Heart left ventricle (tissue), 16 donors: ENCODE measurements around the gene EVL. TPM values are rescaled to one million over a fixed set of nuclear protein-coding genes. Genes with fewer than 3 reads are reported as not detected.

Experiments used
- ATAC-seq, 4 donors: fragments of 200-7000 bp; cut with Tn5 transposase; one replicate each; pipeline ENCODE4 v1.9.1; 2020 to 2022; ENCODE audit warnings: moderate library complexity in 4 of 4, mild to moderate bottlenecking in 3 of 4, moderate number of reproducible peaks in 1 of 4
- DNase-seq, 5 donors: peaks; one replicate each; pipeline ENCODE4 v3.0.0-alpha.2; 2020
- H3K27ac ChIP-seq, 12 donors: fragments of 200-600 bp; sonication (generic) in 4 of 12; one replicate each; pipeline versions ENCODE4 v1.5.0 to v1.8.0; 2016 to 2022; ENCODE audit warnings: mild to moderate bottlenecking in 2 of 12
- H3K27me3 ChIP-seq, 9 donors: fragments of 200-600 bp; sonication (generic) in 2 of 9; one replicate each; pipeline versions ENCODE4 v1.5.1 to v1.8.0; 2016 to 2022; ENCODE audit warnings: mild to moderate bottlenecking in 3 of 9
- H3K36me3 ChIP-seq, 9 donors: fragments of 200-600 bp; sonication (generic) in 2 of 9; one replicate each; pipeline versions ENCODE4 v1.5.0 to v1.8.0; 2018 to 2022; ENCODE audit warnings: mild to moderate bottlenecking in 2 of 9
- H3K4me1 ChIP-seq, 12 donors: fragments of 200-600 bp; sonication (generic) in 4 of 12; one replicate each; pipeline versions ENCODE4 v1.5.0 to v1.8.0; 2016 to 2022; ENCODE audit warnings: mild to moderate bottlenecking in 3 of 12
- H3K4me3 ChIP-seq, 12 donors: fragments of 200-600 bp; sonication (generic) in 4 of 12; one replicate each; pipeline versions ENCODE4 v1.5.0 to v1.8.0; 2017 to 2022; ENCODE audit warnings: mild to moderate bottlenecking in 9 of 12, moderate library complexity in 4 of 12
- H3K9me3 ChIP-seq, 12 donors: fragments of 200-600 bp; sonication (generic) in 4 of 12; one replicate each; pipeline versions ENCODE4 v1.5.0 to v1.8.0; 2016 to 2022; ENCODE audit warnings: mild to moderate bottlenecking in 1 of 12
- CTCF ChIP-seq, 12 donors: fragments of 200-600 bp; sonication (generic) in 4 of 12; IDR thresholded peaks; one replicate each; pipeline versions ENCODE4 v1.5.0 to v1.8.0; 2018 to 2022; ENCODE audit warnings: antibody characterized with exemption in 12 of 12, mild to moderate bottlenecking in 5 of 12
- POLR2A ChIP-seq, 2 donors: fragments of 450-650 bp; IDR thresholded peaks; one replicate each; pipeline ENCODE4 v1.6.1; 2017; ENCODE audit warnings: antibody characterized with exemption in 2 of 2, mild to moderate bottlenecking in 2 of 2, moderate library complexity in 2 of 2
- WGBS, 4 donors: extraction: QIAGEN DNeasy Blood & Tissue Kit in 2 of 4; methylation state at CpG; one replicate each; pipeline versions ENCODE4 v1.1.5 to v1.1.7; 2013 to 2018; 5-methylcytosine and 5-hydroxymethylcytosine counted together
- intact Hi-C, 10 donors: fragments of 100-400 bp; cut with DNase I; formaldehyde crosslinking; loops; one replicate each; pipeline versions ENCODE4 v1.11.1 to v1.14.2; 2022
- polyA plus RNA-seq, 2 donors: library from polyadenylated mRNA; stranded (reverse); fragments of 200-250 nt; gene quantifications; one replicate each; pipeline ENCODE4 v1.2.3, GENCODE V29; 2013
- total RNA-seq, 9 donors: library from RNA; depleted of rRNA in 2 of 9; stranded (reverse); fragments of >200 nt in 2 of 9; fragmentation: NEBNext Ultra II Directional in 3 of 9; extraction: Animal tissue kit (Norgen Biotek cat#: 25700) in 3 of 9; gene quantifications; one replicate each; pipeline versions ENCODE4 v1.1.0 to v1.2.4, GENCODE V29; 2016 to 2023
- donor health status: ischemic (EF 13 %, LVEDD 7.1; RV severe dilation, severe dysfunction).
- donor health status: healthy with polysubstance abuse.
- donor health status: DM: no; HTN: yes; CAD: no.
- donor health status: DM: no; HTN: no; CAD: no.
- donor health status: ischemic (EF 25% LVEDD 6.9; RV normal size, moderate dysfunction).
- donor health status: ischemic (EF 25% LVEDD 5.7; RV mildly dilated, moderate dysfunction).
- donor health status: healthy.
- donor health status: DM: yes; HTN: yes; CAD: no.
- donor health status: ischemic (EF 35%, LVEDD 5.7; RV mildly dilated, moderate dysfunction).
- donor health status: nonischemic (EF 11% LVEDD 7.7; RV severe dilation, severe dysfunction).
- donor health status: DM: yes; HTN: yes; CAD: no.
- donor health status: PGD.
- donor health status: ischemic (EF 29% LVEDD 5.4; RV normal size, mild dysfunction).
- donor health status: nonischemic (EF 23%, LVEDD 6.1; RV moderate dilation, normal function).

The EVL gene
- total and polyA plus RNA-seq, 11 donors, result 23.8 to 116 (median 39.9) TPM

- TF ChIP-seq POLR2A (IDR thresholded peaks at IDR 0.05), result no peak
- no peak for TF ChIP-seq CTCF (IDR thresholded peaks at IDR 0.05)
- no peak overlapping the region for H3K4me3 ChIP-seq
- H3K27me3 ChIP-seq, result no peaks in the 10 kb centered on the region
- no peaks in the 10 kb centered on the region for H3K36me3 ChIP-seq
- H3K9me3 ChIP-seq, result no peaks in the 10 kb centered on the region
- no peak for ATAC-seq
- 91 to 96% (median 95%) methylated on average over 7 of the region's 7 CpGs for WGBS, 4 donors
- intact Hi-C loops, result loop anchor here in 2 of 10 donors (5.0 kb wide), 1 partner anchor 33 kb away; no protein-coding TSS in a partner anchor
- H3K27ac ChIP-seq, result peak overlapping the region in 1 of 12 donors; percentile 72
- DNase-seq, result no peak
- peaks cover 0 to 71% (median 21%) of the 10 kb centered on the region in 12 donors for H3K4me1 ChIP-seq
Measured at GRCh38 chr14:100074431-100075100, 9.3 kb downstream of the EVL start.

GRCh38 chr14:100075681-100076080 is 10.5 kb downstream of the EVL start:
- Histone ChIP-seq H3K27me3 (no peaks in the 10 kb centered on the region), H3K9me3 (no peaks in the 10 kb centered on the region), H3K27ac (peak overlapping the region in 1 of 12 donors; percentile 72), H3K4me3 (no peak overlapping the region), H3K36me3 (no peaks in the 10 kb centered on the region), H3K4me1 (peaks cover 0 to 81% (median 22%) of the 10 kb centered on the region in 12 donors)
- ATAC-seq, result no peak
- DNase-seq, result no peak
- TF ChIP-seq CTCF (IDR thresholded peaks at IDR 0.05) (no peak), POLR2A (IDR thresholded peaks at IDR 0.05) (no peak)
- intact Hi-C loops, result no loop called here
- 54 to 64% (median 57%) methylated on average over 4 of the region's 4 CpGs for WGBS, 4 donors

- H3K4me3 ChIP-seq, result no peak overlapping the region
- H3K27ac ChIP-seq, result peak overlapping the region in 2 of 12 donors; percentile 31 to 72
- TF ChIP-seq POLR2A (IDR thresholded peaks at IDR 0.05) (no peak), CTCF (IDR thresholded peaks at IDR 0.05) (peak in 5 of 12 donors; percentile 4 to 39 (median 25))
- DNase-seq (peak in 1 of 5 donors; percentile 35), ATAC-seq (peak; percentile 42 to 72 (median 53))
- peaks cover 0 to 86% (median 22%) of the 10 kb centered on the region in 12 donors for H3K4me1 ChIP-seq
- WGBS, 4 donors, result 86 to 90% (median 88%) methylated on average over 5 of the region's 5 CpGs
- intact Hi-C loops, result no loop called here
- no peaks in the 10 kb centered on the region for H3K36me3 ChIP-seq
- H3K27me3 ChIP-seq, result no peaks in the 10 kb centered on the region
- no peaks in the 10 kb centered on the region for H3K9me3 ChIP-seq
Measured at GRCh38 chr14:100076133-100076532, 10.9 kb downstream of the EVL start.

- 77 to 82% (median 79%) methylated on average over 7 of the region's 7 CpGs for WGBS, 4 donors
- H3K27ac ChIP-seq, result peak overlapping the region in 2 of 12 donors; percentile 31 to 72
- no peaks in the 10 kb centered on the region for H3K27me3 ChIP-seq
- TF ChIP-seq POLR2A (IDR thresholded peaks at IDR 0.05), result no peak
- TF ChIP-seq CTCF (IDR thresholded peaks at IDR 0.05), result no peak
- no peaks in the 10 kb centered on the region for H3K36me3 ChIP-seq
- no peaks in the 10 kb centered on the region for H3K9me3 ChIP-seq
- no peak overlapping the region for H3K4me3 ChIP-seq
- intact Hi-C loops, result no loop called here
- H3K4me1 ChIP-seq, result peaks cover 0 to 91% (median 22%) of the 10 kb centered on the region in 12 donors
- DNase-seq, result peak in 2 of 5 donors; percentile 48 to 62
- ATAC-seq, result peak in 3 of 4 donors; percentile 38 to 78 (median 70)
Measured at GRCh38 chr14:100076606-100077005, 11.4 kb downstream of the EVL start.
